ENCODE data around the gene KRTAP5-9. TPM values are rescaled to one million over a fixed set of nuclear protein-coding genes. Genes with fewer than 3 reads are reported as not detected.

KRTAP5-9 gene
- total and polyA plus RNA-seq, 2 of the 8 experiments (the other 6 are each of a cell fraction or from before 2014, with no cell fraction given) = 0.11 TPM; not detected in 1

DNA sequence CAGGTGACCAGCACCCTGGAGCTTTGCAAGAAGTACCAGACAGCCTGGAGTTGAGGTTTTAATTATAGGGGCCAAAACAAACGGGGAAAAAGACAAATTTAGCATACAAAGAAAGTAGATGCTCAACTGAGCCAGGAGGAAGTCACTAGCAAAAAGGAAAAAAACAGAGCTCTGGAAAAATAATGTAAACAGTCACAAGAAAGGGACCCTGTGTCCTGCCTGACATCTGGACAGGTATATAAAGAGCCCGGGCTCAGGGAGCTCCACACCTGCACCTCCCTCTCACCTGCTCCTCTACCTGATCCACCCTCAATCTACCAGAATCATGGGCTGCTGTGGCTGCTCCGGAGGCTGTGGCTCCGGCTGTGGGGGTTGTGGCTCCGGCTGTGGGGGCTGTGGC, 17.0 kb downstream of the KRTAP5-9 start, which contains the start of gene KRTAP5-10:
TSS of gene KRTAP5-10 (plus strand) at position 301 of the 400 bp plus-strand sequence. CDS start at position 326, 25 bp downstream.
- Histone ChIP-seq H3K4me3 (ENCODE audit: extremely low read depth in 1 of 4, insufficient read depth in 2 of 4, low read depth in 3 of 4, low read length in 4 of 4) (no peak within 1 kb of the TSS), H3K14ac (ENCODE audit: insufficient read length) (no peak within 1 kb of the TSS), H2BK120ac (replicated peaks; ENCODE audit: low read depth, low read length) (no peak within 1 kb of the TSS), H4K91ac (replicated peaks; ENCODE audit: insufficient read length, low read length) (no peak within 1 kb of the TSS), H3K18ac (ENCODE audit: extremely low read depth, low read length) (no peak within 1 kb of the TSS; the same call in 1 of the 2 replicates), H4K20me1 (replicated peaks in 1 of 2; ENCODE audit: control insufficient read depth in 1 of 2, insufficient read depth in 2 of 2, low read length in 2 of 2) (no peaks in the 10 kb centered on the region), H2BK15ac (ENCODE audit: low read length) (peak within 1 kb of the TSS; percentile 46; the same call in 1 of the 2 replicates), H3K9ac (replicated peaks in 1 of 4; ENCODE audit: extremely low read depth in 1 of 4, low read depth in 3 of 4, low read length in 3 of 4) (no peak within 1 kb of the TSS), H3K9me3 (ENCODE audit: insufficient read depth in 2 of 2, low read depth in 1 of 2, low read length in 1 of 2) (no peaks in the 10 kb centered on the region), H3K36me3 (ENCODE audit: control insufficient read depth in 2 of 4, insufficient read depth in 4 of 4, low read length in 3 of 4) (no peaks in the 10 kb centered on the region), H3K79me2 (ENCODE audit: control insufficient read depth in 1 of 2, insufficient read depth in 2 of 2, low read length in 2 of 2) (no peaks in the 10 kb centered on the region), H2BK5ac (ENCODE audit: low read depth, low read length) (no peak within 1 kb of the TSS), H2AFZ (ENCODE audit: low read length) (no peak within 1 kb of the TSS), H3K27ac (ENCODE audit: low read depth, low read length) (no peak within 1 kb of the TSS), H4K5ac (ENCODE audit: insufficient read length, low read depth, low read length) (no peak within 1 kb of the TSS), H2BK12ac (ENCODE audit: low read depth, low read length) (peak within 1 kb of the TSS; percentile 68; the same call in 1 of the 2 replicates), H3K23me2 (ENCODE audit: low read depth, low read length) (no peaks in the 10 kb centered on the region), H3K56ac (replicated peaks; ENCODE audit: insufficient read length, low read depth, low read length) (no peak within 1 kb of the TSS), H3K4ac (replicated peaks; ENCODE audit: insufficient read length, low read depth, low read length) (no peak within 1 kb of the TSS), H3K4me1 (replicated peaks in 1 of 4; ENCODE audit: control insufficient read depth in 3 of 4, insufficient read depth in 4 of 4, low read length in 3 of 4) (peaks cover 0 to 8% (median 3%) of the 10 kb centered on the region in 4 experiments; a peak in 5 of 7 replicates), H3K23ac (ENCODE audit: insufficient read length) (no peak within 1 kb of the TSS), H3K27me3 (replicated peaks in 1 of 4; ENCODE audit: control insufficient read depth in 3 of 4, extremely low read depth in 1 of 4, insufficient read depth in 3 of 4, low read length in 3 of 4) (peaks cover 0 to 2% (median 0%) of the 10 kb centered on the region in 4 experiments; a peak in 2 of 7 replicates), H3K4me2 (ENCODE audit: insufficient read depth in 1 of 2, low read depth in 2 of 2, low read length in 2 of 2) (no peak within 1 kb of the TSS), H2BK20ac (ENCODE audit: low read length) (no peak within 1 kb of the TSS; the same call in 1 of the 2 replicates), H3K79me1 (ENCODE audit: low read depth, low read length) (no peaks in the 10 kb centered on the region), H2AK5ac (ENCODE audit: low read depth, low read length) (0 out of 2 replicates have a peak within 1 kb of the TSS, but pooled peaks have one; percentile 46), H4K8ac (ENCODE audit: extremely low read depth, insufficient read depth, low read length) (no peak within 1 kb of the TSS)
- ChIA-PET POLR2A (ENCODE audit: partially characterized antibody) (interaction anchor here (1.0 kb wide), 1 partner anchor 114 kb away, joined by 5 read pairs; no protein-coding TSS in a partner anchor), CTCF (ENCODE audit: partially characterized antibody) (interaction anchor here (1.1 to 3.4 kb wide), 4 partner anchors 9 to 139 kb away, joined by 4 to 37 read pairs (median 7); no protein-coding TSS in a partner anchor)
- WGBS, 2 experiments (ENCODE audit: extremely low coverage in 1 of 2, insufficient coverage in 1 of 2, insufficient read length in 1 of 2, insufficient replicate concordance in 2 of 2, low coverage in 1 of 2, low lambda C conversion rate in 2 of 2, missing lambda C conversion rate in 1 of 2) = 81% methylated on average over 5 of the region's 5 CpGs; no CpG with 5 or more reads in 1 of the 2 experiments
- no peak for DNase-seq (ENCODE audit: low read depth in 1 of 2, low spot score in 2 of 2)
- no peak for FAIRE-seq
- TF ChIP-seq YY1 (IDR thresholded peaks at IDR 0.05; ENCODE audit: low read depth, low read length) = no peak
- no peak for TF ChIP-seq SAP30 (IDR thresholded peaks at IDR 0.05; ENCODE audit: insufficient read depth, insufficient replicate concordance, low read length)
- no peak for TF ChIP-seq TAF1 (IDR thresholded peaks at IDR 0.05; ENCODE audit: low read depth, low read length)
- TF ChIP-seq, protein P1, sequence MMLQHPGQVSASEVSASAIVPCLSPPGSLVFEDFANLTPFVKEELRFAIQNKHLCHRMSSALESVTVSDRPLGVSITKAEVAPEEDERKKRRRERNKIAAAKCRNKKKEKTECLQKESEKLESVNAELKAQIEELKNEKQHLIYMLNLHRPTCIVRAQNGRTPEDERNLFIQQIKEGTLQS (IDR thresholded peaks at IDR 0.05; ENCODE audit: insufficient read depth, low read depth, low read length) = no peak
- TF ChIP-seq, protein P2, sequence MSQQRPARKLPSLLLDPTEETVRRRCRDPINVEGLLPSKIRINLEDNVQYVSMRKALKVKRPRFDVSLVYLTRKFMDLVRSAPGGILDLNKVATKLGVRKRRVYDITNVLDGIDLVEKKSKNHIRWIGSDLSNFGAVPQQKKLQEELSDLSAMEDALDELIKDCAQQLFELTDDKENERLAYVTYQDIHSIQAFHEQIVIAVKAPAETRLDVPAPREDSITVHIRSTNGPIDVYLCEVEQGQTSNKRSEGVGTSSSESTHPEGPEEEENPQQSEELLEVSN (IDR thresholded peaks at IDR 0.05) = no peak
- TF ChIP-seq HDAC2 (IDR thresholded peaks at IDR 0.05; ENCODE audit: borderline replicate concordance in 1 of 2, low read depth in 2 of 2, low read length in 2 of 2) = no peak
- no peak for TF ChIP-seq POLR2AphosphoS5 (IDR thresholded peaks at IDR 0.05; ENCODE audit: low read depth, low read length)
- no peak for TF ChIP-seq TEAD4 (IDR thresholded peaks at IDR 0.05; ENCODE audit: low read depth, low read length)

Measured in H1 (cell line).